ENCODE data around the gene NDRG2. TPM values are rescaled to one million over a fixed set of nuclear protein-coding genes. Genes with fewer than 3 reads are reported as not detected.

Gene NDRG2
- total RNA-seq, 4 donors from 2014 or later, result 111 to 563 (median 200) TPM

DNA sequence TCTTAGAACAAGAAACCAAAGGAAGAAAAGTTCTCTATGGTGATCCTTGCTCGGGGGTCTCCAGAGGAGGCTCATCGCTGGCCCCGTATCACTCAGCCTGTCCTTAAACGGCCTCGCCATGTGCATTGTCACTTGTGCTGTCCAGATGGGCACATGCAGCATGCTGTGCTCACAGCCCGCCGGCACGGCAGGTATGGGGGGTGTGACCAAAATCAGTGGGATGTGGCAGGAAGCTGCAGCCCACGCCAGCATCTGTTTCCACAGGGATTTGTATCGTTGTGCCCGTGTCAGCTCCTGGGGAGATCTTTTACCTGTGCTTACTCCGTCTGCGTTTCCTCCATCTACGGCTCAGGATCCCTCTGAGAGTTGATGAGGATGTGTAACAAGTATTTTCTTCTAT is 28.3 kb downstream of the NDRG2 start:
- TF ChIP-seq CTCF (IDR thresholded peaks at IDR 0.05) (no peak), POLR2A (IDR thresholded peaks at IDR 0.05) (no peak)
- no peaks in the 10 kb centered on the region for H3K36me3 ChIP-seq
- intact Hi-C loops (cut with DNase I; ENCODE audit: low total_unique reads), result no loop called here

DNA sequence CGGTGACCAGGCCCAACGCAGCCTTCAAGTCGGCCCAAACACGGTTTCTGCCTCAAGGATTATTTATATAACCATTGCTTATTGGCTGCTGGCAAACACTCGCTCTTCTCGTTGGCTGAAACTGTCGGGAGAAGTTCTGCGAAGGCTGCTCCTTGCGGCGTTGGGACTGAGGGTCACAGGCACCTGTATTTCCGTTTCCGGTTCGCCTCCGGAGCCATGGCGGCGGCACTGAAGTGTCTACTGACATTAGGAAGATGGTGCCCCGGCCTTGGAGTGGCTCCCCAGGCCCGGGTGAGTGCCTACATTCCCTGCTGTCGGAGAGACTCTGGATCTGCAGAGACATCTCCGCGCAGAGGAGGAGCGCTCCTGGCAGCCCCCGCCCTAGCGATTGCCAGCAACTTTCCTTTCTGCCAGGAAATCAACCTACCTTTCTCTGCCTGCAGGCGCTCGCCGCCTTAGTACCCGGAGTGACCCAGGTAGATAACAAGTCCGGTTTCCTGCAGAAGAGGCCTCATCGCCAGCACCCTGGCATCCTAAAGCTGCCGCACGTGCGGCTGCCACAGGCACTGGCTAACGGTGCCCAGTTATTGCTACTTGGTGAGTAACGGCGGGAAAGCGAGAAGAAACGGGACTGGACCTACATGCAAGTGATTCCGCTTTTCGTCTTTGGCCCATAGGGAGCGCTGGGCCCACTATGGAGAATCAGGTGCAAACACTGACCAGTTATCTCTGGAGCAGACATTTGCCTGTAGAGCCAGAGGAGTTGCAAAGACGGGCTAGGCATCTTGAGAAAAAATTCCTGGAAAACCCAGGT is 34.9 kb downstream of the NDRG2 start, which contains the start of gene METTL17:
Gene METTL17 (plus strand): TSS at position 194 of the 814 bp plus-strand sequence. CDS start 23 bp downstream, at position 217.
- peaks cover 0 to 15% of the 10 kb centered on the region in 2 donors for H3K4me1 ChIP-seq
- DNase-seq, result peak; percentile 91 to 95
- intact Hi-C loops (cut with DNase I; ENCODE audit: low total_unique reads), result no loop called here

More for the DNA sequence above, 28.3 kb downstream of the NDRG2 start:
- Histone ChIP-seq H3K27ac (no peak overlapping the region), H3K4me1 (peaks cover 0 to 7% of the 10 kb centered on the region in 2 donors), H3K9me3 (no peaks in the 10 kb centered on the region), H3K4me3 (no peak overlapping the region), H3K27me3 (no peaks in the 10 kb centered on the region)
- DNase-seq, result no peak

GRCh38 chr14:20989471-20989786 is 35.4 kb downstream of the NDRG2 start:
- H3K27ac ChIP-seq, result peak overlapping the region; percentile 83 to 91
- H3K4me3 ChIP-seq, result peak overlapping the region; percentile 20 to 87
- intact Hi-C loops (cut with DNase I; ENCODE audit: low total_unique reads), result no loop called here

More for the DNA sequence above, 34.9 kb downstream of the NDRG2 start, which contains the start of gene METTL17:
- Histone ChIP-seq H3K27ac (peak within 1 kb of the TSS; percentile 83 to 91), H3K27me3 (no peaks in the 10 kb centered on the region), H3K36me3 (no peaks in the 10 kb centered on the region), H3K9me3 (no peaks in the 10 kb centered on the region), H3K4me3 (peak within 1 kb of the TSS; percentile 81 to 87)
- TF ChIP-seq POLR2A (IDR thresholded peaks at IDR 0.05) (peak; percentile 25 to 59), CTCF (IDR thresholded peaks at IDR 0.05) (peak in 1 of 4 experiments; percentile 11)

DNA sequence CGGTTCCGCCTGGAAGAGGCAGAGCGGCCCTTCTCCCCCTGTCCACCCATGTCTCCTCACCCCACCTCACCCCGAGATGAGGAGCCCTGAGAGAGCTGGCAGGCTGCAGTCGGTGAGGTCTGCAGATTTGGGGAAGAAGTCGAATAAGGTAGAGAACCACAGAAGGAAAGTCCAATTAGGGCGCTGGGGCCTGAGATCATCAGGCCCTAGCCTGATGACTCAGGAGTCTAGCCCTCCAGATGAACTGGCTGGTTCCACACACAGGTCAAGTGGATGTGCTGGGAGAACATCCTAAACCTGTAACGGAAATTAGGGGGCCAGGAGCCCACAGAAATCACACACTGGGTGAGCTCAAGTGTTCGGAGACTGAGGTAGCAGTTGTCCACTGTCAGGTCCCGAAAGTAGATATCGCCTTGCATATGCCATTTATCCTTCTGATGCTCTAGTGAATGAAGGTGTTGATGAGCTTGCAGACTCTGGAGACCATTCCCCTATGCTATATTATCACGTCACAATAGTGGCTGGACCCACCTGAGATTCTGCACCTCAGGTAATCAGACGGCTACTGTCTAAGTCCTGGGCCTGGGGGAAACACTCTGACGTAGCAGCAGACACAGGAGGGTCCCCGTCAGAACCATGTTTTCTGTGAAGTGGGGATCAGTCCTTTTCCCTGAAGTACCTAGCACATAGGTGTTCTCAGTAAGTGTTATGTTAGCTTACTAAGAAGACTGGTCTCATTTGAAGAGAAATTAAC is 36.0 kb downstream of the NDRG2 start:
- H3K36me3 ChIP-seq, result no peaks in the 10 kb centered on the region
- H3K27ac ChIP-seq, result peak overlapping the region; percentile 83 to 91
- TF ChIP-seq POLR2A (IDR thresholded peaks at IDR 0.05) (no peak), CTCF (IDR thresholded peaks at IDR 0.05) (peak in 1 of 4 experiments; percentile 1)
- no peaks in the 10 kb centered on the region for H3K9me3 ChIP-seq
- H3K27me3 ChIP-seq, result no peaks in the 10 kb centered on the region
- peak overlapping the region; percentile 20 to 87 for H3K4me3 ChIP-seq
- no peak for DNase-seq
- intact Hi-C loops (cut with DNase I; ENCODE audit: low total_unique reads), result no loop called here
- H3K4me1 ChIP-seq, result peaks cover 0 to 15% of the 10 kb centered on the region in 2 donors

More at GRCh38 chr14:20989471-20989786, 35.4 kb downstream of the NDRG2 start:
- Histone ChIP-seq H3K4me1 (peaks cover 0 to 15% of the 10 kb centered on the region in 2 donors), H3K27me3 (no peaks in the 10 kb centered on the region), H3K36me3 (no peaks in the 10 kb centered on the region), H3K9me3 (no peaks in the 10 kb centered on the region)
- DNase-seq, result no peak
- TF ChIP-seq CTCF (IDR thresholded peaks at IDR 0.05) (no peak), POLR2A (IDR thresholded peaks at IDR 0.05) (no peak)
